Brain microvascular endothelial cell (primary cell): ENCODE measurements around the gene PLCG2.

Experiments
- DNase-seq: peaks from one replicate; pipeline ENCODE4 v3.0.0-alpha.2; 2020
- H3K27ac ChIP-seq: fragments of 250-450 bp; sonication (Bioruptor Pico); 2 replicates; pipeline ENCODE4 v1.5.1; 2020; ENCODE audit warnings: mild to moderate bottlenecking, moderate library complexity
- H3K27me3 ChIP-seq: fragments of 250-450 bp; sonication (Bioruptor Pico); replicated peaks from 2 replicates; pipeline ENCODE4 v1.5.1; 2020; ENCODE audit warnings: mild to moderate bottlenecking
- H3K36me3 ChIP-seq: fragments of 250-450 bp; sonication (Bioruptor Pico); replicated peaks from 2 replicates; pipeline ENCODE4 v1.5.1; 2020; ENCODE audit warnings: mild to moderate bottlenecking
- H3K4me3 ChIP-seq: 2 replicates; pipeline ENCODE4 v1.5.1; 2011; ENCODE audit warnings: low read depth, mild to moderate bottlenecking, control low read depth, low read length, moderate library complexity
- CTCF ChIP-seq: IDR thresholded peaks from 2 replicates; pipeline ENCODE4 v1.5.1; 2011; ENCODE audit warnings: low read depth, mild to moderate bottlenecking, moderate library complexity, low read length, control low read depth, inconsistent platforms; ENCODE audit errors: missing control alignments
- in situ Hi-C: cut with HindIII; loops from 2 replicates; pipeline ENCODE4 v1.10.0; 2017; ENCODE audit warnings: low sequenced_read_pairs, low pct_ligation_motif_present

Gene PLCG2

GRCh38 chr16:81733295-81733694 lies 45.8 kb upstream of the PLCG2 start:
- Histone ChIP-seq H3K27ac (no peak overlapping the region), H3K27me3 (no peaks in the 10 kb centered on the region), H3K4me3 (no peak overlapping the region), H3K36me3 (no peaks in the 10 kb centered on the region)
- in situ Hi-C loops = loop anchor here (25.0 kb wide), 1 partner anchor 371 kb away; no protein-coding TSS in a partner anchor
- no peak for DNase-seq
- TF ChIP-seq CTCF = no peak

GRCh38 chr16:81734632-81735434 lies 44.3 kb upstream of the PLCG2 start:
- H3K27ac ChIP-seq = no peak overlapping the region
- no peak overlapping the region for H3K4me3 ChIP-seq
- TF ChIP-seq CTCF = no peak
- no peak for DNase-seq
- in situ Hi-C loops = loop anchor here (25.0 kb wide), 1 partner anchor 373 kb away; no protein-coding TSS in a partner anchor
- no peaks in the 10 kb centered on the region for H3K36me3 ChIP-seq
- H3K27me3 ChIP-seq = no peaks in the 10 kb centered on the region

GRCh38 chr16:81737885-81738536 lies 41.1 kb upstream of the PLCG2 start:
- DNase-seq = peak; percentile 62
- no peak overlapping the region for H3K27ac ChIP-seq
- no peaks in the 10 kb centered on the region for H3K27me3 ChIP-seq
- no peaks in the 10 kb centered on the region for H3K36me3 ChIP-seq
- peak overlapping the region; percentile 24 for H3K4me3 ChIP-seq
- peak; percentile 85 for TF ChIP-seq CTCF
- in situ Hi-C loops = loop anchor here (25.0 kb wide), 1 partner anchor 376 kb away; no protein-coding TSS in a partner anchor

GRCh38 chr16:81738783-81739496 lies 40.2 kb upstream of the PLCG2 start:
- TF ChIP-seq CTCF = no peak
- Histone ChIP-seq H3K27ac (no peak overlapping the region), H3K4me3 (no peak overlapping the region), H3K36me3 (no peaks in the 10 kb centered on the region), H3K27me3 (no peaks in the 10 kb centered on the region)
- DNase-seq = no peak
- in situ Hi-C loops = loop anchor here (25.0 kb wide), 1 partner anchor 377 kb away; no protein-coding TSS in a partner anchor

GRCh38 chr16:81739503-81739902 lies 39.6 kb upstream of the PLCG2 start:
- in situ Hi-C loops = loop anchor here (25.0 kb wide), 1 partner anchor 377 kb away; no protein-coding TSS in a partner anchor
- Histone ChIP-seq H3K36me3 (no peaks in the 10 kb centered on the region), H3K4me3 (no peak overlapping the region), H3K27me3 (no peaks in the 10 kb centered on the region), H3K27ac (no peak overlapping the region)
- TF ChIP-seq CTCF = no peak
- DNase-seq = no peak
